Adrenal gland (tissue), 12 donors: ENCODE data around the gene TCN1. TPM values are rescaled to one million over a fixed set of nuclear protein-coding genes. Genes with fewer than 3 reads are reported as not detected.

Experiments used
- DNase-seq, 7 donors: peaks; one replicate each; pipeline ENCODE4 v3.0.0-alpha.2; 2019 to 2020
- H3K27ac ChIP-seq, 5 donors: fragments of 200-600 bp; sonication (generic) in 4 of 5; 1 replicate in 3 of 5; 2 replicates in 2 of 5; pipeline versions ENCODE4 v1.5.1 to v1.8.0; 2016 to 2020; ENCODE audit warnings: mild to moderate bottlenecking in 1 of 5
- H3K27me3 ChIP-seq: fragments of 200-600 bp; 2 replicates; pipeline ENCODE4 v1.8.0; 2021
- H3K36me3 ChIP-seq, 2 donors: fragments of 200-600 bp; replicated peaks in 1 of 2; 1 replicate in 1 of 2; 2 replicates in 1 of 2; pipeline versions ENCODE4 v1.5.1 to v1.8.0; 2018 to 2022
- H3K4me1 ChIP-seq, 2 donors: fragments of 200-600 bp; replicated peaks in 1 of 2; 1 replicate in 1 of 2; 2 replicates in 1 of 2; pipeline versions ENCODE4 v1.5.1 to v1.8.0; 2018 to 2021
- H3K4me3 ChIP-seq, 4 donors: fragments of 200-600 bp; sonication (generic) in 3 of 4; one replicate each; pipeline ENCODE4 v1.5.1; 2016 to 2018
- H3K9me3 ChIP-seq, 3 donors: fragments of 200-600 bp; sonication (generic) in 1 of 3; replicated peaks in 1 of 3; 1 replicate in 2 of 3; 2 replicates in 1 of 3; pipeline versions ENCODE4 v1.5.1 to v1.8.0; 2016 to 2021
- CTCF ChIP-seq, 6 experiments: fragments of 450-650 bp in 4 of 6; fragments of 200-600 bp in 2 of 6; sonication (generic) in 1 of 6; IDR thresholded peaks; 1 replicate in 5 of 6; 2 replicates in 1 of 6; pipeline versions ENCODE4 v1.5.1 to v1.8.0; 2016 to 2021; ENCODE audit warnings: antibody characterized with exemption in 6 of 6, mild to moderate bottlenecking in 2 of 6, moderate library complexity in 1 of 6
- POLR2A ChIP-seq, 2 donors: fragments of 450-650 bp; IDR thresholded peaks; one replicate each; pipeline ENCODE4 v1.6.1; 2017; ENCODE audit warnings: antibody characterized with exemption in 2 of 2, mild to moderate bottlenecking in 2 of 2, moderate library complexity in 1 of 2
- WGBS, 4 donors: extraction: QIAGEN DNeasy Blood & Tissue Kit in 2 of 4; methylation state at CpG; one replicate each; pipeline versions ENCODE4 v1.1.5 to v1.1.7; 2013 to 2017; 5-methylcytosine and 5-hydroxymethylcytosine counted together
- intact Hi-C, 2 donors: fragments of 100-400 bp; cut with DNase I; formaldehyde crosslinking; loops; one replicate each; pipeline versions ENCODE4 v1.14.1 to v1.15.0; 2022 to 2023
- polyA plus RNA-seq, 3 donors: library from polyadenylated mRNA; stranded (reverse); fragments of 200-250 nt in 2 of 3; fragments of 350-450 nt in 1 of 3; fragmentation: Illumina TruSeq in 1 of 3; extraction: RNeasy Lipid Tissue Mini Kit (QIAGEN cat#74804) in 1 of 3; gene quantifications; one replicate each; pipeline ENCODE4 v1.2.3, GENCODE V29; 2013 to 2014
- total RNA-seq, 9 donors: library from RNA; depleted of rRNA in 4 of 9; stranded (reverse); fragments of >200 nt in 4 of 9; fragments of 120-200 nt in 1 of 9; fragmentation: NEBNext Ultra II Directional in 1 of 9; extraction: Animal tissue kit (Norgen Biotek cat#: 25700) in 1 of 9; gene quantifications; one replicate each; pipeline versions ENCODE4 v1.1.0 to v1.2.4, GENCODE V29; 2013 to 2023
- donor health status: healthy with polysubstance abuse.
- donor health status: Bipolar disorder and iron deficiency.
- donor health status: DM: yes; HTN: yes; CAD: no.
- donor health status: DM: no; HTN: no; CAD: no.
- donor health status: DM: no; HTN: no; CAD: no.
- donor health status: DM: yes; HTN: yes; CAD: no.

The TCN1 gene
- total and polyA plus RNA-seq, 12 donors: 0.32 to 0.78 TPM; not detected in 10

GRCh38 chr11:59807047-59807610, 59.2 kb downstream of the TCN1 start:
- Histone ChIP-seq H3K4me1 (peaks cover 4 to 16% of the 10 kb centered on the region in 2 donors), H3K27ac (no peak overlapping the region), H3K4me3 (no peak overlapping the region), H3K27me3 (no peaks in the 10 kb centered on the region), H3K9me3 (no peaks in the 10 kb centered on the region), H3K36me3 (peaks cover 0 to 37% of the 10 kb centered on the region in 2 donors)
- intact Hi-C loops: no loop called here
- WGBS, 4 donors: 71 to 90% (median 74%) methylated on average over 1 of the region's 1 CpG
- TF ChIP-seq POLR2A (IDR thresholded peaks at IDR 0.05) (no peak), CTCF (IDR thresholded peaks at IDR 0.05) (no peak)
- no peak for DNase-seq

GRCh38 chr11:59804061-59804460, 62.2 kb downstream of the TCN1 start:
- no peak for DNase-seq
- no peaks in the 10 kb centered on the region for H3K9me3 ChIP-seq
- H3K36me3 ChIP-seq: peaks cover 0 to 48% of the 10 kb centered on the region in 2 donors
- intact Hi-C loops: loop anchor here in 1 of 2 donors (2.0 kb wide), 1 partner anchor 49 kb away; the partner anchor contains the start of gene STX3
- no peak overlapping the region for H3K27ac ChIP-seq
- peaks cover 0 to 9% of the 10 kb centered on the region in 2 donors for H3K4me1 ChIP-seq
- no peak for TF ChIP-seq POLR2A (IDR thresholded peaks at IDR 0.05)
- no peak for TF ChIP-seq CTCF (IDR thresholded peaks at IDR 0.05)
- H3K27me3 ChIP-seq: no peaks in the 10 kb centered on the region
- 90 to 97% (median 93%) methylated on average over 2 of the region's 2 CpGs for WGBS, 4 donors
- no peak overlapping the region for H3K4me3 ChIP-seq

Other genes with a start within 250 kb of the TCN1 start
- gene PATL1, start 197.4 kb downstream of the TCN1 start, total RNA-seq: 10 to 100 TPM; 10.3 to 41.7 (median 20.8) TPM
- gene PATL1, start 197.4 kb downstream of the TCN1 start, polyA plus RNA-seq: 10 to 100 TPM; 10.3 to 55.9 (median 11.3) TPM
- not detected for gene OR10V1, start 152.6 kb downstream of the TCN1 start, total RNA-seq
- gene OR10V1, start 152.6 kb downstream of the TCN1 start, polyA plus RNA-seq: not detected
- gene STX3, start 111.1 kb downstream of the TCN1 start, total RNA-seq: 10 to 100 TPM; 18.4 to 63.2 (median 43.2) TPM
- gene STX3, start 111.1 kb downstream of the TCN1 start, polyA plus RNA-seq: 10 to 100 TPM; 12.3 to 26.3 (median 24.7) TPM
- 100 to 1,000 TPM in 1 of 9 donors, 10 to 100 TPM in 8; 47.5 to 101 (median 73.8) TPM for gene MRPL16, start 55.7 kb downstream of the TCN1 start, total RNA-seq
- 100 to 1,000 TPM in 2 of 3 donors, 10 to 100 TPM in 1; 61.5 to 143 (median 107) TPM for gene MRPL16, start 55.7 kb downstream of the TCN1 start, polyA plus RNA-seq
- gene CBLIF, start 21.0 kb downstream of the TCN1 start, total RNA-seq: under 1 TPM in 1 of 9 donors, not detected in 8; 0.06 TPM
- gene CBLIF, start 21.0 kb downstream of the TCN1 start, polyA plus RNA-seq: not detected
- gene OOSP3, start 12.3 kb upstream of the TCN1 start, total RNA-seq: not detected
- gene OOSP3, start 12.3 kb upstream of the TCN1 start, polyA plus RNA-seq: not detected
- not detected for gene OOSP1, start 71.9 kb upstream of the TCN1 start, total RNA-seq
- not detected for gene OOSP1, start 71.9 kb upstream of the TCN1 start, polyA plus RNA-seq
- not detected for gene OOSP4A, start 97.5 kb upstream of the TCN1 start, total RNA-seq
- not detected for gene OOSP4A, start 97.5 kb upstream of the TCN1 start, polyA plus RNA-seq
- gene OOSP4B, start 150.7 kb upstream of the TCN1 start, total RNA-seq: not detected
- gene OOSP4B, start 150.7 kb upstream of the TCN1 start, polyA plus RNA-seq: not detected
- not detected for gene OOSP2, start 173.9 kb upstream of the TCN1 start, total RNA-seq
- not detected for gene OOSP2, start 173.9 kb upstream of the TCN1 start, polyA plus RNA-seq
- under 1 TPM in 1 of 9 donors, not detected in 8; 0.22 TPM for gene MS4A3, start 190.2 kb upstream of the TCN1 start, total RNA-seq
- not detected for gene MS4A3, start 190.2 kb upstream of the TCN1 start, polyA plus RNA-seq
- gene MS4A2, start 222.2 kb upstream of the TCN1 start, total RNA-seq: under 1 TPM in 3 of 9 donors, not detected in 6; 0.06 to 0.11 (median 0.06) TPM
- under 1 TPM in 2 of 3 donors, not detected in 1; 0.03 to 0.16 TPM for gene MS4A2, start 222.2 kb upstream of the TCN1 start, polyA plus RNA-seq